Measurements from ENCODE around the gene CADPS2.

CADPS2 gene

GRCh38 chr7:122492007-122492406 is 394.3 kb downstream of the CADPS2 start:
- ATAC-seq = no peak
- TF ChIP-seq ESRRG (CRISPR knock-in tag; IDR thresholded peaks at IDR 0.05) = no peak
- no peak for TF ChIP-seq OSR1 (CRISPR knock-in tag; IDR thresholded peaks at IDR 0.05)
- TF ChIP-seq TOX (CRISPR knock-in tag; IDR thresholded peaks at IDR 0.05; ENCODE audit: borderline replicate concordance) = no peak
- no peak for TF ChIP-seq CSRNP3 (CRISPR knock-in tag; IDR thresholded peaks at IDR 0.05)
- no peak for TF ChIP-seq POU6F1 (CRISPR knock-in tag; IDR thresholded peaks at IDR 0.05; ENCODE audit: borderline replicate concordance, low read depth)
- TF ChIP-seq ZFP3 (CRISPR knock-in tag; IDR thresholded peaks at IDR 0.05) = no peak
- TF ChIP-seq ISL1 (CRISPR knock-in tag; IDR thresholded peaks at IDR 0.05) = no peak
- no peak for TF ChIP-seq TCF4 (CRISPR knock-in tag; IDR thresholded peaks at IDR 0.05; ENCODE audit: borderline replicate concordance)
- no peak for TF ChIP-seq CSDC2 (CRISPR knock-in tag; IDR thresholded peaks at IDR 0.05)
- no peak for TF ChIP-seq PATZ1 (CRISPR knock-in tag; IDR thresholded peaks at IDR 0.05; ENCODE audit: borderline replicate concordance)
- TF ChIP-seq RARB (CRISPR knock-in tag; IDR thresholded peaks at IDR 0.05) = no peak
- no peak for TF ChIP-seq ZFP30 (CRISPR knock-in tag; IDR thresholded peaks at IDR 0.05)
- TF ChIP-seq TSHZ2 (CRISPR knock-in tag; IDR thresholded peaks at IDR 0.05) = no peak
- TF ChIP-seq BACH2 (CRISPR knock-in tag; IDR thresholded peaks at IDR 0.05; ENCODE audit: borderline replicate concordance) = no peak
- TF ChIP-seq ZNF70 (CRISPR knock-in tag; IDR thresholded peaks at IDR 0.05) = no peak
- no peak for TF ChIP-seq ARNTL (CRISPR knock-in tag; IDR thresholded peaks at IDR 0.05; ENCODE audit: borderline replicate concordance, low read depth)
- TF ChIP-seq ZC3H10 (CRISPR knock-in tag; IDR thresholded peaks at IDR 0.05) = no peak

GRCh38 chr7:122488241-122488640 is 398.0 kb downstream of the CADPS2 start:
- no peak for TF ChIP-seq ARNTL (CRISPR knock-in tag; IDR thresholded peaks at IDR 0.05; ENCODE audit: borderline replicate concordance, low read depth)
- no peak for TF ChIP-seq ZNF70 (CRISPR knock-in tag; IDR thresholded peaks at IDR 0.05)
- TF ChIP-seq PATZ1 (CRISPR knock-in tag; IDR thresholded peaks at IDR 0.05; ENCODE audit: borderline replicate concordance) = no peak
- TF ChIP-seq CSDC2 (CRISPR knock-in tag; IDR thresholded peaks at IDR 0.05) = no peak
- TF ChIP-seq ZFP30 (CRISPR knock-in tag; IDR thresholded peaks at IDR 0.05) = no peak
- no peak for TF ChIP-seq ZNF565 (CRISPR knock-in tag; conservative IDR thresholded peaks at IDR 0.05; ENCODE audit: low read depth)
- TF ChIP-seq ZNF8 (CRISPR knock-in tag; IDR thresholded peaks at IDR 0.05) = no peak
- TF ChIP-seq ESRRG (CRISPR knock-in tag; IDR thresholded peaks at IDR 0.05) = no peak
- no peak for TF ChIP-seq POU6F1 (CRISPR knock-in tag; IDR thresholded peaks at IDR 0.05; ENCODE audit: borderline replicate concordance, low read depth)
- TF ChIP-seq SNAI2 (CRISPR knock-in tag; IDR thresholded peaks at IDR 0.05) = no peak
- no peak for TF ChIP-seq ISL1 (CRISPR knock-in tag; IDR thresholded peaks at IDR 0.05)
- TF ChIP-seq BACH2 (CRISPR knock-in tag; IDR thresholded peaks at IDR 0.05; ENCODE audit: borderline replicate concordance) = no peak
- no peak for TF ChIP-seq TOX (CRISPR knock-in tag; IDR thresholded peaks at IDR 0.05; ENCODE audit: borderline replicate concordance)
- TF ChIP-seq RARB (CRISPR knock-in tag; IDR thresholded peaks at IDR 0.05) = no peak
- no peak for TF ChIP-seq CREB5 (CRISPR knock-in tag; IDR thresholded peaks at IDR 0.05; ENCODE audit: low read depth)
- TF ChIP-seq GLIS3 (CRISPR knock-in tag; IDR thresholded peaks at IDR 0.05) = no peak
- TF ChIP-seq ZC3H10 (CRISPR knock-in tag; IDR thresholded peaks at IDR 0.05) = no peak
- no peak for ATAC-seq

All from SK-N-SH treated with all-trans-retinoic acid at 6 μM for 48 hours (cell line).